ENCODE data around the gene CENPO. TPM values are rescaled to one million over a fixed set of nuclear protein-coding genes. Genes with fewer than 3 reads are reported as not detected.
A peak's percentile ranks its signal among the peaks of the same experiment; 100 is the strongest.

CENPO gene
- total RNA-seq, 6 experiments from 2014 or later = 1.6 to 6.0 (median 3.1) TPM

DNA sequence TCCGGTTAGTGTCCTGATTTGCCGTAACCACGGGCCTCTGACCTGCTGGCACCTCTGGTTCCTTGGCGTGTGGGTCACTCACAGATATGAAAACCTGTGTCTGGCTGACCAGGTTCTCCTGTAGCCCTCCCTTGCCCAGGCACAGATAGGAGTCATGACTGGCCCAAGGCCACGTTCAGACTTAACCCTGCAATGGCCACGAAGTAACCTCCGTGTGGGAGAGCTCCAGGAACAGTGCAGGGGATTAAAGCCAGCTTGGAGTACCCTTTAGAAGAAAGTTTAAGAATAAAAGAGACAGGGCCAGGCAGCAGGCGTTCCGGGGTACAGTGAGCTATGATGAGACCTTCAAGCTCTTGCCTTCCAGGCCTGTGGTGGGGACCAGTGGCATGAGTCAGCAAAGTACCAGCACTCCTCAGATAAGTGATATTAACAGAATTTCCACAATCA is 25.5 kb downstream of the CENPO start:
- 69% methylated on average over 5 of the region's 9 CpGs for WGBS (ENCODE audit: insufficient coverage, low coverage, low lambda C conversion rate, missing lambda C conversion rate)
- DNase-seq = no peak

DNA sequence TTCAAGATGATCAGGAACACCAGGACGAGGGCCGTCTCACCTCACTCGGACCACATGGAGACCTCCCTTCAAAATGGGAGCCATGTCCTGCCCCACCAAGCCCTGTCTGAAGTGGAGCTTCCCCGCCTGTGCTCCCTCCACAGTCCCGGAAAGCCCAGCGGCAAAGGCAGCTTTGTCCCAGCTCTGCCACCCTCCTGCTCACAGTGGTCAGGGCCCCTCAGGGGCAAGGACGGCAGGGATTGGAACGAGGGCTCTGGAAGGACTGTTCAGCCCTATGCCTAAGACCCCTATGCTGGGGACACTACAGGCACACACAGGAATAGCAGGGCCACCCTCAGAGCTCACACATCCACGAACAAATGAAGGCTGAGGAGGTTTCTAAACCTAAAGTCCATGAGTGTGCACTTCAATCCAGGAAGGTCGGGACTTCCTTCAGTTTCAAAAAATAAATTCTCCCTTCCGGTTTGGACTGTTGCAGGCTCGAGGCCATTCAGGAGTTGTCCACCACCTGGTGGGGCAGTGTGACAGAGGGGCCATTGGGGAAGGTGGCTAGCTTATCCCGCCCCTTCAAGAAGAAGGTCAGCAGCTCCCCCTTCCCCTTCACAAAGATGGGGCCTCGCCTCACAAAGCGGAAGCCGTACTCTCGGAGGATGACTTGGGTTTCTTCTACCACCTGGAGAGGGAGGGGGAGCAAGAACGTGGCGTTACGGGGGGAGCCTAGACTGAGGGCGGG is 26.4 kb downstream of the CENPO start:
- Histone ChIP-seq H3K36me3 (no peaks in the 10 kb centered on the region), H3K27ac (no peak overlapping the region), H3K27me3 (no peaks in the 10 kb centered on the region), H3K4me3 (no peak overlapping the region), H3K4me1 (peaks cover 0 to 6% (median 0%) of the 10 kb centered on the region in 4 donors), H3K9me3 (no peaks in the 10 kb centered on the region)
- intact Hi-C loops (cut with DNase I) = loop anchor here in 1 of 2 donors (10.0 kb wide), 1 partner anchor 415 kb away; no protein-coding TSS in a partner anchor
- no peak for ATAC-seq
- DNase-seq = no peak
- WGBS (ENCODE audit: insufficient coverage, low coverage, low lambda C conversion rate, missing lambda C conversion rate) = 87% methylated on average over 9 of the region's 21 CpGs
- TF ChIP-seq POLR2A (IDR thresholded peaks at IDR 0.05) = no peak
- TF ChIP-seq, protein P1, sequence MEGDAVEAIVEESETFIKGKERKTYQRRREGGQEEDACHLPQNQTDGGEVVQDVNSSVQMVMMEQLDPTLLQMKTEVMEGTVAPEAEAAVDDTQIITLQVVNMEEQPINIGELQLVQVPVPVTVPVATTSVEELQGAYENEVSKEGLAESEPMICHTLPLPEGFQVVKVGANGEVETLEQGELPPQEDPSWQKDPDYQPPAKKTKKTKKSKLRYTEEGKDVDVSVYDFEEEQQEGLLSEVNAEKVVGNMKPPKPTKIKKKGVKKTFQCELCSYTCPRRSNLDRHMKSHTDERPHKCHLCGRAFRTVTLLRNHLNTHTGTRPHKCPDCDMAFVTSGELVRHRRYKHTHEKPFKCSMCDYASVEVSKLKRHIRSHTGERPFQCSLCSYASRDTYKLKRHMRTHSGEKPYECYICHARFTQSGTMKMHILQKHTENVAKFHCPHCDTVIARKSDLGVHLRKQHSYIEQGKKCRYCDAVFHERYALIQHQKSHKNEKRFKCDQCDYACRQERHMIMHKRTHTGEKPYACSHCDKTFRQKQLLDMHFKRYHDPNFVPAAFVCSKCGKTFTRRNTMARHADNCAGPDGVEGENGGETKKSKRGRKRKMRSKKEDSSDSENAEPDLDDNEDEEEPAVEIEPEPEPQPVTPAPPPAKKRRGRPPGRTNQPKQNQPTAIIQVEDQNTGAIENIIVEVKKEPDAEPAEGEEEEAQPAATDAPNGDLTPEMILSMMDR (IDR thresholded peaks at IDR 0.05) = no peak

More for the DNA sequence above, 25.5 kb downstream of the CENPO start:
- no peaks in the 10 kb centered on the region for H3K36me3 ChIP-seq
- no peak overlapping the region for H3K4me3 ChIP-seq
- peaks cover 0 to 6% (median 0%) of the 10 kb centered on the region in 4 donors for H3K4me1 ChIP-seq
- peak in 1 of 4 donors; percentile 61 for ATAC-seq
- no peak overlapping the region for H3K27ac ChIP-seq
- H3K27me3 ChIP-seq = no peaks in the 10 kb centered on the region
- TF ChIP-seq, protein P1 (IDR thresholded peaks at IDR 0.05) = no peak
- no peak for TF ChIP-seq POLR2A (IDR thresholded peaks at IDR 0.05)
- intact Hi-C loops (cut with DNase I) = no loop called here
- H3K9me3 ChIP-seq = no peaks in the 10 kb centered on the region

DNA sequence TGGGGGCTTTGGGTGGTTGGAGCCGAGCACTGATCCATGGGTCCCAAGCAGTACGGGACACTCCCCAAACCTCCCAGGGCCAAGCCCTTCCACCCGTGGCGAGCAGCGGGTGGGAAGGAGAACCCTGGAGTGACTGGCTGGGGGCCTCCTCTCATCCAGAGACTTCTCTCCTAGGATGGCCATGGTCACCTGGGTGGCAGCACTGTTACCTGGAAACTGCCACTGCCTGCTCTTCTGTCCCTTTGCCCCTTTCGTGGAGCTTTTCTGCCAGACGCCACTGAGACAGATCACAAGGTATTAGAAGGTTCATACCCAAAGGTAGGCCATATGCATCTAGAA is 26.9 kb downstream of the CENPO start:
- Histone ChIP-seq H3K27me3 (no peaks in the 10 kb centered on the region), H3K4me3 (no peak overlapping the region), H3K9me3 (no peaks in the 10 kb centered on the region), H3K36me3 (no peaks in the 10 kb centered on the region), H3K27ac (no peak overlapping the region), H3K4me1 (peaks cover 0 to 6% (median 0%) of the 10 kb centered on the region in 4 donors)
- no peak for DNase-seq
- no peak for TF ChIP-seq POLR2A (IDR thresholded peaks at IDR 0.05)
- TF ChIP-seq, protein P1 (IDR thresholded peaks at IDR 0.05) = no peak
- intact Hi-C loops (cut with DNase I) = loop anchor here in 1 of 2 donors (10.0 kb wide), 1 partner anchor 415 kb away; no protein-coding TSS in a partner anchor
- ATAC-seq = no peak
- WGBS (ENCODE audit: insufficient coverage, low coverage, low lambda C conversion rate, missing lambda C conversion rate) = 93% methylated on average over 3 of the region's 7 CpGs

DNA sequence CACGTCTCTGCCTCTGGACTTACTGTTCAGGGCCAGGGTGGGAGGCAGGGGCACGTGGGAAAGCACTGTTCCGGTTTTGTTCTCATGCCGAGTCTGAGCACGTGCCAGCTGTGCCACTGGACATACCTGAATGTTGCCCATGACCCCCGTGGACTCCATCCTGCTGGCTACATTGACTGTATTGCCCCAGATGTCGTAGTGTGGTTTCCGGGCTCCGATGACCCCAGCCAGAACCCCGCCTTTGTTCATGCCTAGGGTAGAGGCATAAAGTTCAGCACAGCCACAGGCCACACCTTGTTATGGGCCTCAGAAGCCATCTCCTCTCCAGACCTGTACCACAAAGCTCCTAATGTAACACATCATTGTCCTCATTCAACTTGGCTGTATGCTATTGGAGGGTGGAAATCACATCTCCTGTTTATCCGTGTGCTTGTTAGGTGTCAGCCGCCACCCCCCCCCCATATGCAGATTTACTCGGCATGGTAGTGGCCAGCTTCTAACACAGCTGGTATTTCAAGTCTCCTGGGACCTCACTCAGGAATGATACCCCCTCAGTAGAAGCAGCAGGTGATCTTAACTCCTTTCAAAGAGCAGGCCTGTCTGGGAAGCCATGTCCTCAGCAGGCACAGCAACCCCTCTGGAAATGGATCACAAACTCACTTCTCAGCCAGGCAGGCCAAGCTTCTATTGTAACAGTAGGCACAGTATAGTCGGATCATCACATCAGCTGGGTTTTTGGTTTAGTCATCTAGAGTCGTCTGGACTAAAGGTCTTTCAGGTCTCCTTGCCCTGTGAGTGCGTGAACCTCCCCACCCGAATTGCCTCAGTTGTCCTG is 27.6 kb downstream of the CENPO start:
- no peak for ATAC-seq
- H3K4me1 ChIP-seq = peaks cover 0 to 6% (median 0%) of the 10 kb centered on the region in 4 donors
- no peaks in the 10 kb centered on the region for H3K27me3 ChIP-seq
- no peaks in the 10 kb centered on the region for H3K36me3 ChIP-seq
- H3K9me3 ChIP-seq = no peaks in the 10 kb centered on the region
- intact Hi-C loops (cut with DNase I) = loop anchor here in 1 of 2 donors (10.0 kb wide), 1 partner anchor 416 kb away; no protein-coding TSS in a partner anchor
- H3K4me3 ChIP-seq = no peak overlapping the region
- H3K27ac ChIP-seq = no peak overlapping the region
- TF ChIP-seq, protein P1 (IDR thresholded peaks at IDR 0.05) = no peak
- TF ChIP-seq POLR2A (IDR thresholded peaks at IDR 0.05) = no peak
- DNase-seq = no peak
- WGBS (ENCODE audit: insufficient coverage, low coverage, low lambda C conversion rate, missing lambda C conversion rate) = 81% methylated on average over 7 of the region's 17 CpGs
